K562 treated with DMSO at 1 percent for 48 hours (cell line): ENCODE results near the gene ERAL1. TPM values are rescaled to one million over a fixed set of nuclear protein-coding genes. Genes with fewer than 3 reads are reported as not detected.

Source experiments
- total RNA-seq: library from RNA; unstranded; fragments of 300-600 nt; gene quantifications from 2 replicates; pipeline ENCODE4 v1.2.3, GENCODE V29; 2022; ENCODE audit warnings: low replicate concordance; ENCODE audit errors: extremely low read depth

The ERAL1 gene
- not detected in 2 replicates for total RNA-seq

GRCh38 chr17:28854457-28855335, at the start of gene ERAL1:
TSS of gene ERAL1 (plus strand) at chr17:28855016. CDS start at chr17:28855035, 19 bp downstream.

GRCh38 chr17:28842282-28843012, 12.4 kb upstream of the ERAL1 start, which contains the start of gene FAM222B:
TSS of gene FAM222B (minus strand) at chr17:28842790. CDS start at chr17:28766667, 76,123 bp downstream.

GRCh38 chr17:28896884-28897768, 42.3 kb downstream of the ERAL1 start, which contains the start of gene FLOT2:
TSS of gene FLOT2 (minus strand) at chr17:28897733. CDS start at chr17:28897574, 159 bp downstream.

GRCh38 chr17:28902819-28903545, 48.2 kb downstream of the ERAL1 start, which contains the start of gene DHRS13:
TSS of gene DHRS13 (minus strand) at chr17:28903079. CDS start at chr17:28902944, 135 bp downstream.

Other genes starting within 250 kb of the ERAL1 start
- not detected in 2 replicates for gene RSKR, start 240.8 kb upstream of the ERAL1 start, total RNA-seq
- 500 TPM in 1 of 2 replicates, not detected in the other for gene BLTP2, start 209.9 kb upstream of the ERAL1 start, total RNA-seq
- gene SDF2, start 193.1 kb upstream of the ERAL1 start, total RNA-seq: not detected in 2 replicates
- gene SUPT6H, start 192.8 kb upstream of the ERAL1 start, total RNA-seq: not detected in 2 replicates
- not detected in 2 replicates for gene PROCA1, start 143.1 kb upstream of the ERAL1 start, total RNA-seq
- not detected in 2 replicates for gene RAB34, start 137.1 kb upstream of the ERAL1 start, total RNA-seq
- gene RPL23A, start 135.0 kb upstream of the ERAL1 start, total RNA-seq: 801 and 2,820 TPM in 2 replicates
- gene TLCD1, start 128.8 kb upstream of the ERAL1 start, total RNA-seq: not detected in 2 replicates
- not detected in 2 replicates for gene NEK8, start 126.2 kb upstream of the ERAL1 start, total RNA-seq
- gene TRAF4, start 111.0 kb upstream of the ERAL1 start, total RNA-seq: 567 TPM in 1 of 2 replicates, not detected in the other
- not detected in 2 replicates for gene FAM222B, start 12.2 kb upstream of the ERAL1 start, total RNA-seq
- not detected in 2 replicates for gene FLOT2, start 42.7 kb downstream of the ERAL1 start, total RNA-seq
- gene DHRS13, start 48.1 kb downstream of the ERAL1 start, total RNA-seq: not detected in 2 replicates
- not detected in 2 replicates for gene PHF12, start 96.5 kb downstream of the ERAL1 start, total RNA-seq
- gene SEZ6, start 151.0 kb downstream of the ERAL1 start, total RNA-seq: not detected in 2 replicates
- gene PIPOX, start 188.1 kb downstream of the ERAL1 start, total RNA-seq: not detected in 2 replicates